ENCODE data around the gene CD164. TPM values are rescaled to one million over a fixed set of nuclear protein-coding genes. Genes with fewer than 3 reads are reported as not detected.

The CD164 gene
- polyA plus RNA-seq, 3 donors: 106 to 392 (median 272) TPM

- 100% methylated on average over 2 of the region's 3 CpGs for WGBS (ENCODE audit: insufficient coverage)
- no peak overlapping the region for H3K4me3 Mint-ChIP-seq
- Histone ChIP-seq H3K4me2 (replicated peaks; ENCODE audit: extremely low read depth, low read length, poor library complexity, severe bottlenecking) (no peak overlapping the region), H4K20me1 (ENCODE audit: insufficient read depth, low read length) (peaks cover 28% of the 10 kb centered on the region), H3K9ac (ENCODE audit: insufficient read depth, low read length, poor library complexity, severe bottlenecking) (no peak overlapping the region), H3K27ac (ENCODE audit: low read depth in 1 of 2, low read length in 2 of 2) (no peak overlapping the region), H3K79me2 (ENCODE audit: insufficient read depth, low read length) (peaks cover 5% of the 10 kb centered on the region), H2AFZ (ENCODE audit: insufficient read depth, low read depth, low read length, poor library complexity, severe bottlenecking) (no peak overlapping the region), H3K4me1 (ENCODE audit: control insufficient read depth in 1 of 2, insufficient read depth in 2 of 2, low read length in 2 of 2) (peaks cover 22 to 24% of the 10 kb centered on the region in 2 donors), H3K9me3 (replicated peaks in 1 of 2; ENCODE audit: control insufficient read depth in 1 of 2, insufficient read depth in 1 of 2, low read length in 2 of 2) (peaks cover 7 to 11% of the 10 kb centered on the region in 2 donors), H3K27me3 (ENCODE audit: control insufficient read depth in 2 of 2, insufficient read depth in 2 of 2, low read length in 2 of 2) (no peaks in the 10 kb centered on the region), H3K36me3 (replicated peaks in 1 of 2; ENCODE audit: control insufficient read depth in 1 of 2, insufficient read depth in 2 of 2, low read length in 2 of 2) (peaks cover 17 to 75% of the 10 kb centered on the region in 2 donors), H3K4me3 (replicated peaks in 1 of 3; ENCODE audit: low read depth in 2 of 3, low read length in 3 of 3) (no peak overlapping the region)
- H3K27ac Mint-ChIP-seq: peak overlapping the region in 1 of 7 donors; percentile 30
- TF ChIP-seq CTCF (IDR thresholded peaks at IDR 0.05): no peak
- no peaks in the 10 kb centered on the region for H3K27me3 Mint-ChIP-seq (ENCODE audit: low read depth in 3 of 3)
- peaks cover 0 to 11% (median 7%) of the 10 kb centered on the region in 7 donors for H3K9me3 Mint-ChIP-seq
- H3K4me1 Mint-ChIP-seq: peaks cover 24% of the 10 kb centered on the region
- no peak for DNase-seq
- peaks cover 50 to 57% of the 10 kb centered on the region in 2 donors for H3K36me3 Mint-ChIP-seq
- intact Hi-C loops (cut with micrococcal nuclease): no loop called here
Measured at GRCh38 chr6:109356237-109356636, 26.0 kb downstream of the CD164 start.

GRCh38 chr6:109351231-109352130 is 30.8 kb downstream of the CD164 start:
- Histone ChIP-seq H4K20me1 (ENCODE audit: insufficient read depth, low read length) (peaks cover 5% of the 10 kb centered on the region), H3K36me3 (replicated peaks in 1 of 2; ENCODE audit: control insufficient read depth in 1 of 2, insufficient read depth in 2 of 2, low read length in 2 of 2) (peaks cover 8 to 29% of the 10 kb centered on the region in 2 donors), H2AFZ (ENCODE audit: insufficient read depth, low read depth, low read length, poor library complexity, severe bottlenecking) (no peak overlapping the region), H3K4me3 (replicated peaks in 1 of 3; ENCODE audit: low read depth in 2 of 3, low read length in 3 of 3) (peak overlapping the region in 1 of 3 experiments; percentile 41), H3K4me1 (ENCODE audit: control insufficient read depth in 1 of 2, insufficient read depth in 2 of 2, low read length in 2 of 2) (peaks cover 62 to 64% of the 10 kb centered on the region in 2 donors), H3K4me2 (replicated peaks; ENCODE audit: extremely low read depth, low read length, poor library complexity, severe bottlenecking) (peak overlapping the region; percentile 43), H3K79me2 (ENCODE audit: insufficient read depth, low read length) (no peaks in the 10 kb centered on the region), H3K27me3 (ENCODE audit: control insufficient read depth in 2 of 2, insufficient read depth in 2 of 2, low read length in 2 of 2) (no peaks in the 10 kb centered on the region), H3K9me3 (replicated peaks in 1 of 2; ENCODE audit: control insufficient read depth in 1 of 2, insufficient read depth in 1 of 2, low read length in 2 of 2) (peaks cover 1 to 6% of the 10 kb centered on the region in 2 donors), H3K9ac (ENCODE audit: insufficient read depth, low read length, poor library complexity, severe bottlenecking) (no peak overlapping the region), H3K27ac (ENCODE audit: low read depth in 1 of 2, low read length in 2 of 2) (peak overlapping the region in 1 of 2 donors; percentile 30)
- peak overlapping the region in 1 of 2 donors; percentile 75 for H3K4me3 Mint-ChIP-seq
- no peak for TF ChIP-seq CTCF (IDR thresholded peaks at IDR 0.05)
- WGBS (ENCODE audit: insufficient coverage): 83% methylated on average over 2 of the region's 5 CpGs
- peaks cover 14 to 24% of the 10 kb centered on the region in 2 donors for H3K36me3 Mint-ChIP-seq
- intact Hi-C loops (cut with micrococcal nuclease): no loop called here
- no peaks in the 10 kb centered on the region for H3K27me3 Mint-ChIP-seq (ENCODE audit: low read depth in 3 of 3)
- peak; percentile 18 to 50 (median 33) for DNase-seq
- peak overlapping the region in 6 of 7 donors; percentile 27 to 86 (median 58) for H3K27ac Mint-ChIP-seq
- H3K4me1 Mint-ChIP-seq: peaks cover 67% of the 10 kb centered on the region
- peaks cover 0 to 9% (median 3%) of the 10 kb centered on the region in 7 donors for H3K9me3 Mint-ChIP-seq
